Non-pigmented ciliary epithelial cell (primary cell): Measurements from ENCODE around the gene LIPM.
A peak's percentile ranks its signal among the peaks of the same experiment; 100 is the strongest.

Source experiments
- DNase-seq: peaks from one replicate; pipeline ENCODE4 v3.0.0-alpha.2; 2010; ENCODE audit warnings: low read depth

LIPM gene, protein sequence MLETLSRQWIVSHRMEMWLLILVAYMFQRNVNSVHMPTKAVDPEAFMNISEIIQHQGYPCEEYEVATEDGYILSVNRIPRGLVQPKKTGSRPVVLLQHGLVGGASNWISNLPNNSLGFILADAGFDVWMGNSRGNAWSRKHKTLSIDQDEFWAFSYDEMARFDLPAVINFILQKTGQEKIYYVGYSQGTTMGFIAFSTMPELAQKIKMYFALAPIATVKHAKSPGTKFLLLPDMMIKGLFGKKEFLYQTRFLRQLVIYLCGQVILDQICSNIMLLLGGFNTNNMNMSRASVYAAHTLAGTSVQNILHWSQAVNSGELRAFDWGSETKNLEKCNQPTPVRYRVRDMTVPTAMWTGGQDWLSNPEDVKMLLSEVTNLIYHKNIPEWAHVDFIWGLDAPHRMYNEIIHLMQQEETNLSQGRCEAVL

DNA sequence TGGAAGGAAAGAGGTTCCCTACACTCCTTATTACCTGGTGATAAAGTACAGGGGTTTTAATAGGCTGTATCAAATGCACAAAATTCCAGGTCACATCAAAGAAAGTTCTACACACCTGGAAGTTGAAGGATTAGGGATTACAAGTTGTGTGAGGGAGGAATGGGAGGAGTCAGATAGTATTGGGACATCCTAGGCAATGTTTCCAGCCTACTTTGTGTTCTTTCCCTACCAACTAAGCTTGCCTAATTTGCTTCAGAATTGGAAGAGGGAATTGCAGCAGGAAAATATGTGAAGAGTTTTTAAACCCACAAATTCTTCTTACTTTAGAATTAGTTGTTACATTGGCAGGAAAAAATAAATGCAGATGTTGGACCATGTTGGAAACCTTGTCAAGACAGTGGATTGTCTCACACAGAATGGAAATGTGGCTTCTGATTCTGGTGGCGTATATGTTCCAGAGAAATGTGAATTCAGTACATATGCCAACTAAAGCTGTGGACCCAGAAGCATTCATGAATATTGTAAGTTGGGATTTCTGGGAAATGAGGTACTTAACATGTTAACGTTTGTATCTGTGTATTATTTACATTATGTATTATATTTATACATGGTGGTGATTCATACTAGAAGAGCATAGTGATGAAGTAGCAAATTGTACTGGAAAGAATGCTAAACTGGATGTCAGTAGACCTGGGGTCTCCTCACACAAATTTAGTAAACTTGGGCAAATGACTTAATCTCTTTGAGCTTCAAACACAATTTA, at the start of gene LIPM:
Gene LIPM (plus strand): TSS at position 208 of the 763 bp plus-strand sequence. CDS start 167 bp downstream, at position 375.
- no peak for DNase-seq

DNA sequence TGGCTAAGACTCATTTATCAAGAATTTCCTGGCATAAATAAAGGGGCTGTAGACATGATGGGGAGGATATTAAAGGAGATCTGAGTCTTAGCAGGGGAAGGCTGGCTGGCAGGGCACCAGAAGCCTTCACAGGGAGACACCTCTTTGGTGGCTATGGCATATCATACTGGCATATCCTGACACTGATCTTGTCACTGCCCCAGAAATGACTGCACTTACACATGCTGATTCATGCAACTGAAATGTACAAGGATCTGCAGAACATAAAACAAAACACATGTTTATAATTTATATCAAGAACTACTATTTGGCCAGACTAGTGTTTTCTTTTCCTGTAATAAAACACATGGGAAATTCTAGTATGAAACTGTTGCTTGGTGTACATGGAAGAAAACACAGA, 48.2 kb upstream of the LIPM start:
- DNase-seq, result peak; percentile 26

DNA sequence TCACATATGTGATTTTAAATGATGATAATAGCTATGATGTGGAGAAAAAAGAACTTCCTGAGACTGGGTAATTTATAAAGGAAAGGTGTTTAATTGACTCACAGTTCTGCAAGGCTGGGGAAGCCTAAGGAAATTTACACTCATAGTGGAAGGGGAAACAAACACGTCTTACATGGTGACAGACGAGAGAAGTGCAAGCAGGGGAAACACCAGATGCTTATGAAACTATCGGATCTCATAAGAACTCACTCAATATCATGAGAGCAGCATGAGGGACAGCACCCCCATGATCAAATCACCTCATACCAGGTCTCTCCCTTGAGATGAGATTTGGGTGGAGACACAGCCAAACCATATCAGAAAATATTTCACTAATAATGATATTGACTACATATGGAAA, 46.8 kb upstream of the LIPM start:
- no peak for DNase-seq

DNA sequence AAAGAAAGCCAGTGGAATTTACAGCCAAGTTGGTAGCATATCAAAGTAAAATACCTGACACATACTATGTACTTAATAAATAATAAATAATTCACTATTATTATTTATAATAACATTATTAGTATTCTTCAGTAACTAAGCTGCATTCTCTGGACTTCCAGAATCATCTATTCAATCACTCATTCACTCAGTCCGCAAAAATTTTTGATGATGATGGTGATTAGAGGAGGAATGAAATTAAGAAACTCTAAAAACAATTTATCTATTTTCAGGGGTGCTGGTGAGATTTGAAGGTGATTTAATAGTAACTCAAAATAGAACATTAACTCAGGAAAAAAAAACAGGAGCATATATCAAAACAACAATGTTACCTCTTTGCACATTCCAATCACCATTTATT, 45.9 kb upstream of the LIPM start:
- DNase-seq, result no peak

DNA sequence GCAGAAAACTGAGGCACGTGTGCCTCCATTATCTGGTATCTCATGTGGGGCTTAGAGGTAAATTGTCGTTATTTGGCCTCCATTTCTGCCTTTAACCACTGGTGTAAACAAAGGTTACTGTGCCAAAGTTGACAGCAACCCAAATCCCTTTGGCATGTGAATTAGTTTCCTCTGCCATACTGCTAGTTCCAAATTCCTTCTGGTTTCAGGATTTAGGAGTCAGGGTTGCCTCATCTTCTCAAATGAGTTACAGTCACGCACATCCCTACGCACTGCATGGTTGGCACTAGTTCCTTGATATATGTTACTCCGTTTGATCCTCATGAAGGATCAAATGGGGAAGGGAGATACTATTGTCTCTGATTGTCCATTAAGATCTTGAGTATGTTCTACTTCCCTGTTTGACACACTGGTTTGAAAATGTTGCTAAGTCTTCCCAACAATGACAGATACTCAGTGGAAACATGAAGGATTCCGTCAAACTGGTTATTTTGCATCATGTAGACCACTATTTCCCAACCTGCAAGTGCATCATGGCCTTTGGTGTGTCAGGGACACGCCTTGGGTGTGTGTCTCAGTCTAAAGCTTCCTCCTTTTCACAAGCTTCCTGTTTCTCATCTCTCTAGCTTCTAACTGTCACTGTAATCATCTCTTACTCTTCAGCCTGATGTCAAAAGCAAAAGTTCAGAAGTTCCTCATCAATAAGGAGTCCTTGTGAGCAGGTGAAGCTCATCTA, 43.0 kb upstream of the LIPM start, which contains the start of gene LIPN:
Gene LIPN (plus strand): TSS at position 655 of the 736 bp plus-strand sequence. CDS start 1,386 bp downstream, outside the sequence.
- DNase-seq, result no peak

DNA sequence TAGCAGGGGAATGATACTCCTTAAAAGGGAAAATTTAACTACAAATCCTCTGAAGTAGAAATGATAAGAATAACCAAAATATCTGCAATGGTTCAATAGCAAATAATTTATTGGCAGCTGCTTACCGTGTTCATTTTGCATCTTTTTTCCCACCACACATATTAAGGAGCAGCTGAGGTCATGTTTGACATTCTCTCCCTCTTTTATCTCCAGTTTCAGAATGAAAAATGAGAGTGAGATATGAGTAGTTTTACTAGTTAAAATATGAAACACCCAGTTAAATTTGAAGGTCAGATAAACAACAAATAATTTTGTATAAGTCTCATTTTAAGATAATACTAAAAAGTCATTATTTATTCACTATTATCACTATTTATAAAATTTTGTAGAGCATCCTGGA, 39.6 kb upstream of the LIPM start:
- DNase-seq, result no peak

DNA sequence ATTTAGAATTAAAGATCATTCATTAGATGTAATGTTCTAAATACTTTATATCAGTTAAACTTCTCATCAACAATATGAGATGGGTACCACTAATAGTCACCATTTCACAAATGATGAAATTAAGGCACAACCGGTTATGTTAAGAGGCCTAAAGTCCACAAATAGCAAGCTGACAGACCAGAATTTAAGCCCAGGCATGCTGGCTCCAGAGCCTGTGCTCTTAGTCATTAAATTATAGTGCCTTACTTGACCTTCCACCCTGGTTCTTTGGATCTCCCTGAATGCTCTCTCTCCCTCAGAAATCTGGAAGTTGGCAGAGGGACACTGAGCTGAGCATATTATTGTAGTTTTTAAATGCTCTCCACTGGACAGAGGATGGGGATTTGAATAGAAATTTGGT, 39.1 kb upstream of the LIPM start:
- DNase-seq, result no peak

DNA sequence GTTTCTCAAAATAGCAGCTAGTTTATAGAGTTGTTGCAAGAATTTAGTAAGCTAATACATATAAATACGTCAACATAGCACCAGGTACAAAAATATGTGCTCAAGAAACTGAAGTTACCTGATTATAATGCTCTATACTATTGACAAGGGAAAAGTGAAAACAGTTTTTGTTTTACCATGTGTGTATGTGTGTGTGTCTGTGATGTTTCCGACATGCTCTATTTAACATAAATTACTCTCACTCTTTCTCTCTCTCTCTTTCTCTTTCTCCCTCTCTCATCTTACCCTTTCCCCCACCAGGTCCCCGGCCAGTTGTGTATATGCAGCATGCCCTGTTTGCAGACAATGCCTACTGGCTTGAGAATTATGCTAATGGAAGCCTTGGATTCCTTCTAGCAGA, 38.4 kb upstream of the LIPM start:
- no peak for DNase-seq

DNA sequence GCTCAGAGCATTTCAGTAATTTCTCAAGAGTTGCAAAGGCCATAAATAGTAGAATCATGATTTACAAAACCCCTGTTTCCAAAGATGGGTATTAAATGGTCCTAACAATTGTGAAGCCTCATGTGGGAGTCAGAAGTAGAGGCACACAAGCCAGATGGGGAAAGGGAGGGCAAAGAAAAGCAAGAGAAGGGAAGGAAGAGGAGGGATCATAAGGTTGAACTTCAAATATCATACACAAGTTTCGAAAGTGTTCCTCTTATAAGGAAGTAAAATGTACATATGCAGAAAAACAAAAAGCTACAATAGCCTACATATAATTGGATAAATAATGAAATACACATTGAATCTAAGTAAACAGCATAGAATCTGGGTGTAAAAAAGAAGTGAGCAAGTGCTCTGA, 36.7 kb upstream of the LIPM start:
- no peak for DNase-seq

DNA sequence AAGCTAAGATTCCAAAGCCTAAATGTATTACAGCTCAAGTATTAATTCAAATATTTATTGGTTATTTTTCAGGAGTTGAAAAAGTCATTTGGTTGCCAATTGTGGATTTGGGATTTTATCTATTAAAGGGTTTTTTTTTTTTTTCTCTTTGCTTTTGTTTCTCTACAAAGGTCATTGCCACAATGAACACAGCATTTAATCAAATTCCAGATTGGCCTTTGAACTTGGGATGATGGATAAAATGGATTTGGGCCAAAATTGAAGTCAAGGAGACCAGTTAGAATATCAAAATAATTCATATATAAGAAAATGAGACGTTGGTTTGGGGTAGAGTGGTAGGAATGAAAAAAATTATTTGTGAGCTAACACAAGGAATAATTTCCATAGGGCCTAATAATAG, 33.1 kb upstream of the LIPM start:
- DNase-seq, result no peak

DNA sequence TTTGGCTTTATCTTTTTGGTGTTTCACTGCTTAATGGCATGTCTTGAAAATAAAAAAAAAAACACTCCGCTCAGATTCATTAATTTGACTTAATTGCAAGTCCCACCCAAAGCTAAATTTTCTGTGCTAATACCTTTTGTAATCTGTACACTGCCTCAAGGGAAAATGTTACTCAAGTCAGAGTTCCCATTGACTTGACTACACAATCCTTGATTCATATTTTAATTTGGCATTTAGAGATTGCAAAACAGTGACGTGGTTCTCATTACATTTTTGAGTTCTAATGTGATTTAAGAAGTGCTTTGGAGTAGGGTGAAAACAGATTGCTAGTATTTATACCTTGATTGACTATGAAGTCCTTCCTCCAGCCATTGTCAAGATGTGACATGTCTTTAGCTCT, 21.3 kb upstream of the LIPM start:
- no peak for DNase-seq

DNA sequence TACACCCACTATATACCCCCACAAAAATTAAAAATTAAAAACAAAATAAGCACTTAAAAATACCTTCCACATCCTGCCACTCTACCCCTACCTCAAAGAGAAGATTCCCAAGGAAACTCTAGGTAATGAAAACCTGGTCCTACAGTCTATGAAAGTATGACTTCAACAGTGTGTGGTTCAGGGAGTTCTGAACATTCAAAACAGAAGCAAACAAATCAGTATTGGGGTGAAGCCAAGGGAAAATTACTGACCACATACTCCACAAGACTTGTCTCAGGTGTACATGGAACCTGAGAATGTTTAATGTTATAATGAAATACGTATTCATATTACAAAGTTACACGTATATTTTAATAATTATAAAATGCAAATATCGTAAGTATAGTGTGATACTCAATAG, 20.3 kb upstream of the LIPM start:
- DNase-seq, result no peak

DNA sequence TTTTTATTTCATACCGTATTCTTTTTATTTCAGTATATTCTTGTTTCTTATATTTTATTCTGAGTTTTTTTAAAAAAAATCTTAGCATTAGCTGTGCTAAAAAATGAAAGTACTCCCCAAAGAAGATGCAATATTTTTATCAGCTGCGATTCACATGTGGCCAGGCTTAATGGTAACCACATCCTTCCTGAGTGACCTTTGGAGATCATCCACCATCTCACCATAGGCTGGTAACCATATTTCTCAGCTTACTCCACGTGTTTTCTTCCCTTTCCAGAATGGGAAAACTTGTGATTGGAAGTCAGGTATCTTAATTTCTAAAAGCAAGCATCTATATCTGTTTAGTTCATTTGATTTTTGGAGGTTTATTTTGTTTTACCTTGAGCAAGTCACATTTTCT, 18.8 kb upstream of the LIPM start:
- no peak for DNase-seq

DNA sequence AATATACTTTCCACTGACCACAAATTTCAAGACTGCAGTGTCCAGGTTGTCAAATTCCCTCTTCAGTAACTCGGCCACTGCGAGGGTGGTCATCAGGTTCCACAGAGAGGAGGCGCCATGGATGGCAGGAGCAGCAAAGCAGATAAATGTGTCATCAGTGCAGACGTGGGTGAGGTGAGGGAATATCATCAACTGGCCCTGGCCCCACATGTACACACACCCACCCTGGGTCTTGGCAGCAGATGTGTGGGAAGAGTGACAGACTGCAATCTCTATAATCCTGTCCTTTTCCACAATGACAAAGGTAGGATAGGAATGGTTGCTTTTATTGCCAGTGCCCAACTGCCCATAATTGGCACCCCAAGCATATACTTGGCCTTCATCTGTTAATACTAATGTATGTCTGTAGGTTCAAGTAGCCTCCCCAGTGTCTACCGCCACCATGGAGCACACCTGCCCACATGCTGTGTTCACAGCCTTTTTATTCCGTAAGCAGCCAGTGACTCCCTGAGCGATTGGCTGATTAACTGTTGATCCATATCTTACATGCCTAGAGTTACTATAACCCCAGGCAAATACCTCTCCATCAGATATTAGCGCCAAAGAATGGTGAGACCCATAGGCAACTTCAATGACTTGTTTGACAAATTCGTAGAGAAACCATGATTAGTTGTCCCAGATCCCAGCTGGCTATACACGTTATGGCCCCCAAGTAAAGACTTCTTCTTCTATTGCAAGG, 16.3 kb upstream of the LIPM start:
- DNase-seq, result no peak

DNA sequence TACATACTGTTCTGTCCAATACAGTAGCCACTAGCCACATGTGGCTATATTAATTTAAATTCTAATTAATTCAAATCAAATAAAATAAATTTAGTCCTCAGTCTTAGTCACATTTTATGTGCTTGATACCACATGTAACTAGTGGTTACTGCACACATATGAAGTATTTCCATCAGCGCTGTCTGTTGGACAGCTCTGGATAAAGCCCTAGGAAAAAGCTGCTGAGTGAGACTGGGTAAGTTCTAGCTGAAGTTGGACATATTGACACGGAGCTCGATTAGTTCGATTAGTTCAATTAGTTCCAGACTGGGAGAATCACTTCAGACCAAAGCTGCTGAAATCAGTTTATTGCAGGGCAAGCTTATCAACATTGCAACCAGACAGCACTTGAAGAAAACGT, 15.1 kb upstream of the LIPM start:
- DNase-seq, result no peak

DNA sequence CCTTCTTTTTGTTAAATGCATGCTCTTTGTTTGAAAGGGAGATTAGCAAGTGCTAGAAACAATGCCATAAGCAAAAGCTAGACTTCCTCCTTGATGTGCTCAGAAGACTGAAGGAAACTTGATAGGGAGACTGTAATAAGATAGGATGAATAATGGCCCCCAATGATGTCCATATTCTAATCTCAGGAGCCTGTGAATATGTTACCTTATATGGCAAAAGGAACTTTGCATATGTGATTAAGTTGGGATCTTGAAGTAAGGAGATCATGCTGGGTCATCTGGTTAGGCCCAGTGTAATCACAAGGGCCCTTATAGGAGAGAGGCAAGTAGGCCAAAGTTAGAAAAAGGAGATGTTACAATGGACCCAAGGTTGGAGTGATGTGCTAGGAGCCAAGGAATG, 13.6 kb upstream of the LIPM start:
- no peak for DNase-seq

DNA sequence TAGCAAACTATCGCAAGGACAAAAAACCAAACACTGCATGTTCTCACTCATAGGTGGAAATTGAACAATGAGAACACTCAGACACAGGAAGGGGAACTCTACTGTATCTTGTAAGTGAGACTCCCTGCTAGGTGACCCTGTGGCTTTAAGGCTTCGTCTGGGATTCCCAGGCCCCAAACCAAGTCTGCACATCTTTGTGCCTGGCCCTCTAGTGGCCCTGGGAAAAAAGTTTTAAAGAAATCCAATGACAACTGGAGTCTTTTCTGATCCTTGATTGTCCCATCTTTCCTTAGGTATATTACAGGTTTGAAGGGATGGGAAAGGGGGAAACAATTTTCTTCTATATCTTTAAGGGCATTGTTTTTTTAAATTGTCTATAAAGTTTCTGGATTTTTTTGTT, 10.6 kb upstream of the LIPM start:
- DNase-seq, result no peak

DNA sequence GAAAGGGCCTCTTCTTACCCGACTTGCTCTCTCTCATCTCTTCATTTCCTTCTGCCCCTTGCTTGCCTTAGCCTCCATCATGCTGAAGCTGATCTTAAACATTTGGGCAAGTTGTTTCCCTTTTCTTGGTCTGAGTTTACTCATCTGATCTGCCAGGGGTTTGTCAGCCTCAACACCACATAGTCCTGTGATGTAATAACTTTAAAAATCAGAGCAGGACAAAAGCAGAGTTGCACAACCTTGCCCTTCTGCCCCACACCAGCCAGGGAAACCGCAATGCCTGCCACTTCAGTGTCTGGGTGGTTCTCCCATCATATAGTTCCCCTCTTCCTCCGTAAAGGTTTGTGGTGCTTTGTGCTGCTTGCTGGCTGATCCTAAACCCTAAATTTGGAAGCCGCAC, 9.9 kb upstream of the LIPM start:
- DNase-seq, result no peak

DNA sequence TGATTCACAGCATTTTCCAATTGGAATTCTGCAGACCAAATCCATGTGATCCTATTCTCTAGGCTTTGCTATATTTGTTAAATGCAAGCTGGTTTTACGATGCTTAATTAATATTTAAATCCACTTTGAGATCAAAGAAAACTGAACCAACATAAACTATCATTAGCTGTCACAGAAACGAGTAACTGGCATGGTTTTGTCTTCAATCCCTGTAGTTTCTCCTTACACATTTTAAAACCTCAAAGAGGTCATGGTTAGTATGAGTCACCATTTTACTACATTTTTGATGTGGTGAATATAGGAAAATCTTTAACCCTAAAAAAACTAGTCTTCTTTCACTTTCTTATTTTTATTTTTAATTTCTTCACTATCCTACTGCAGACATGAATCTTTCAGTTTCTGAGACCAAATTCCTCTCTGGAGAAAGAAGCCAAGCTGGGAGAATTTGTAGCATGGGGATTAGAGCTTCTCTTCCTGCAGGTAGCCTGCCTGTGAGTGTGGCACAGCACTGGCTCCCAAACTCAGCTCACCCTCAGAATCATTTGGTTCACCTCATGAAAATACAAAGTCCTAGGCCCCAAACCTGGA, 8.7 kb upstream of the LIPM start:
- no peak for DNase-seq

DNA sequence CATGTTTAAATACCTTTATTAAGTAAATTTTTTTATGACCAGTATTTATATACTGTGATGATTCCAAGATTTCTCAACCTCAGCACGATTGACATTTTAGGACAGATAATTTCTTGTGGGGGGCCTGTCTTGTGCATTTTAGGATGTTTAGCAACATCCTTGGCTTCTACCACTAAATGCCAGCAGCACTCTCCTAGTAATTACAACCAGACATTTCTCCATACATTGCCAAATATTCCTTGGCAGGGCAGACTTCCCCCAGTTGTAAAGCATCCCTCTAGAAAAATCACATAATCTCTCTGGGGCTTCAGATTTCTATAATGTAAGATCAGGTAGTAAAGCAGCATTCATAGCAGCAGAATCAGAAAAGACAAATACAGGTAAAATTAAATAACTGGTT, 7.8 kb upstream of the LIPM start:
- DNase-seq, result no peak
